Astrocyte (in vitro differentiated cells and primary cell): ENCODE results near the gene DENR.

Source experiments
- EZH2 ChIP-seq: IDR thresholded peaks from 2 replicates; pipeline ENCODE4 v1.6.1; 2012; ENCODE audit warnings: mild to moderate bottlenecking, low read length, inconsistent platforms; ENCODE audit not compliant: insufficient read depth
- TF ChIP-seq, protein P1 (sequence below): IDR thresholded peaks from 2 replicates; pipeline ENCODE4 v1.5.1; 2011; ENCODE audit warnings: low read depth, mild to moderate bottlenecking, inconsistent platforms, low read length, moderate library complexity; ENCODE audit not compliant: insufficient read depth

DNA sequence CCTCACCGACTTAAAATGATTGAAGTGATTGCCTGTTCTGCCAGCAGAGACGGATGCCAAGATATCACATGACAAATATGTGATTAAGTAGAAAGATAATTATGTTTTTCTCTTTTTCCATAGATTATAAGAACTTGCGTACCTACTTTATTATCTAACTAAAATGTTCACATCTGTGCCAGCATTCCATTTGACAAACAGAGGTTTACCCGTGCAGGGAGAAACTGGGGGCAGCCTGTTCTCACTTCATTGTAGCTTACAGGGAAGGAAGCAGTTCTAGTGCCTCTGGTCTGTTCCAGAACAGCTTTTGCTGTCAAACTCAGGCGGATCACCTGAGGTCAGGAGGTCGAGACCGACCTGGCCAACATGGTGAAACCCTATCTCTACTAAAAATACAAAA, 51.3 kb downstream of the DENR start:
- TF ChIP-seq, protein P1, sequence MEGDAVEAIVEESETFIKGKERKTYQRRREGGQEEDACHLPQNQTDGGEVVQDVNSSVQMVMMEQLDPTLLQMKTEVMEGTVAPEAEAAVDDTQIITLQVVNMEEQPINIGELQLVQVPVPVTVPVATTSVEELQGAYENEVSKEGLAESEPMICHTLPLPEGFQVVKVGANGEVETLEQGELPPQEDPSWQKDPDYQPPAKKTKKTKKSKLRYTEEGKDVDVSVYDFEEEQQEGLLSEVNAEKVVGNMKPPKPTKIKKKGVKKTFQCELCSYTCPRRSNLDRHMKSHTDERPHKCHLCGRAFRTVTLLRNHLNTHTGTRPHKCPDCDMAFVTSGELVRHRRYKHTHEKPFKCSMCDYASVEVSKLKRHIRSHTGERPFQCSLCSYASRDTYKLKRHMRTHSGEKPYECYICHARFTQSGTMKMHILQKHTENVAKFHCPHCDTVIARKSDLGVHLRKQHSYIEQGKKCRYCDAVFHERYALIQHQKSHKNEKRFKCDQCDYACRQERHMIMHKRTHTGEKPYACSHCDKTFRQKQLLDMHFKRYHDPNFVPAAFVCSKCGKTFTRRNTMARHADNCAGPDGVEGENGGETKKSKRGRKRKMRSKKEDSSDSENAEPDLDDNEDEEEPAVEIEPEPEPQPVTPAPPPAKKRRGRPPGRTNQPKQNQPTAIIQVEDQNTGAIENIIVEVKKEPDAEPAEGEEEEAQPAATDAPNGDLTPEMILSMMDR = no peak
- TF ChIP-seq EZH2 = no peak
